Activated T-cell treated with anti-CD3 and anti-CD28 coated beads for 24 hours (primary cell): ENCODE results near the gene CDNF.

Experiments used
- DNase-seq: peaks from one replicate; pipeline ENCODE4 v3.0.0-alpha.2; 2020; ENCODE audit warnings: low read depth

Gene CDNF

DNA sequence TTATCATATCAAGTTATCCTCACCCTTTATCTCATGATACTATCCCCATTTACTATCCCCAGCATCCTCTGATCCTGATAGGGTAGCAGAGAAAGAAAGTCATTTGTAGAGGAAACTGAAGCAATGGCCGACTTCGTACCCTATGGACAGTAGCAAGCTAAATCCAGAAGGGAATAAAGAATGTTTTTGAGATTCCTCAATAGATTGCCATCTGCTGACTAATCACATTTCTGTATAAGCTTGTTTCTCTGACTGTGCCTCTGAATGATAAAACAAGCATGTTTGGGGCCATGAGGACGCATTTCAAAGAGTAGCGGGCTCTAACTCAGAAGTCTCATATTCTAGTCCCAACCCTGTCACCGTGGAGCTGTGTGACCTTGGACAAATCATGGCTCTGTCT, 49.9 kb downstream of the CDNF start:
- DNase-seq: no peak

DNA sequence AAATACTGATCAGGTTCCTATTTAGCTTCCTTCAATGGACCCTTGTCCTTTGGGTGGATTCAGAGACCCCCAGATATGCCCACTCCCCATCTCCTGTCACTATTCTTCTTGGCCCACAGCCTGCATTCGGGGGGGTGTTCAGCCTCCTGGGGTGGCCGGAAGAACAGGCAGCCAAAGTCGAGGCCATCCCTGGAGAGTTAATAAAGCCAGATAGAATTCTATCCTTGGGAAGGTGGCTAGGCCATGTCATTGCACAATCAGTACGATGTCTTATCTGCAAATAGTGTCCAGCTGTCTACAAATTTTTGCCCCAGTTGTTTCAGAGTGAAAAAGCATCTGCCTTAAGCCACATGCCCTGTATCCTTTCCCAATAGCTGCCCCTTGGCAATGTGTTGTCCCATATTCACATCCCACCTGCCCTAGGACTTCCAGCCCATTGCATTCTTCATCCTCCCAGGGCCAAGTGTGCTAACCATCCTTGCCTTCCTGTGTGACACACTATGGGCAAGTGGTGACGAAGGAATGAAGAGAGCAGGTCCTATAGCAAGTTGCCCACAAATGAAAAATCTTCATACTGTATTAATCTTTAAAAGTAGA, 53.3 kb downstream of the CDNF start:
- no peak for DNase-seq

GRCh38 chr10:14782691-14783363, 55.0 kb downstream of the CDNF start:
- DNase-seq: no peak

DNA sequence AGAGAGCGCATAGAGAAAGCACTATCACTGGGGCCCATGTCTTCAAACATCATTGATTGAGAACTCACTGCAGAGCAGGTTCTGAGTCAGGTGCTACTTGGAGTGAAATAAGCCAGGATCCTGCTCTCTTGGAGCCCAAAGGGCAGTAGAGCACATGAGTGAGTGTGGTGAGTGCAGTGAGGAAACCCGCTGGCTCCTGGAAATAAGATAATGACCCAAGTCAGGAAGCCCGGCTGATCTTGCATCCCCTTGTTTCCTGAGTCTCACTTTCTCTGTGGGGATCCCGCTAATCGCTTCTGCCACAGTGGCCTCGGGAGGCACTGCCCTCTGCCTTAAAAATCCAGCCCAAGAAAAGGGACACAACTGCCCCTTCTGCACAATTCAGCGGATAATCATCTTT, 56.1 kb downstream of the CDNF start:
- no peak for DNase-seq

- no peak for DNase-seq
Measured at GRCh38 chr10:14779001-14779651, 58.7 kb downstream of the CDNF start.

DNA sequence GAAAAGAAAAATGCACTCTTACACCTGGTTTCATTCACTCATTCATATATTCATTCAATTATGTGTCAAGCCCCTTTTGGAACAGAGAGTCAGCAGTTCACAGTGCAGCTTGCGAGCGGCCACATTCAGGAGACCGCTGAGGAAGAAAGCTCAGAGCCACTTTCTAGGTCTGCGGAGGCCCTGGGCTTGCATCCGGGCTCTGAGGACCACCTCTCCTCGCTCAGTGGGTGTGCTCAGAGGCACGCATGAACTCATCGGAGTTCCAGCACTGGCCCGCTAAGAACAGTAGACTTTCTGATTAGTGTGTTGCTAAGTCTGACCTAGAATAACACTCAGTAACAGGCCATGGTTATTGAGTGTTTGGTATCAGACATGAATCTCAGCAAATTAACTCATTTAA, 61.3 kb downstream of the CDNF start:
- no peak for DNase-seq

GRCh38 chr10:14775656-14776055, 62.2 kb downstream of the CDNF start:
- DNase-seq: no peak

DNA sequence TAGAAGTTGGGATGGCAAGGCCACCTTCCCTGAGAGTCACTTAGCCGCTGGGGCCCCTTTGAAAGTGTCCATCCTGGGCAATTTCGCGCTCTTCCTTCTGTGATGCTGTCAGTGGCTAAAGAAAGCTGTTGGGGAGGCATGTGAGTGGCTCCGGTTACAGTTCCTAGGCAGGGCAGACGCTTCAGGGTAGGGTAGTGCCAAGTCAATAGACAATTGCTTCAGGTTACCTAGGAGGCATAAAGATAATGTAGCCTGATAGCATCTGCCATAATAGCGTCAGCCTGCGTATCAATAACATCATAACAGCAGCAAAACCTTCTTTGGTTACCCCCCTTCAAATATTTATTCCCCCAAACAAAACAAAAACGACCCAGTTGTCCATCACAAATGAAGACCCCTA, 63.0 kb downstream of the CDNF start, which contains the start of gene FAM107B:
FAM107B (minus strand) TSS at position 101 of the 400 bp plus-strand sequence. CDS start 234 bp downstream, outside the sequence.
- no peak for DNase-seq

DNA sequence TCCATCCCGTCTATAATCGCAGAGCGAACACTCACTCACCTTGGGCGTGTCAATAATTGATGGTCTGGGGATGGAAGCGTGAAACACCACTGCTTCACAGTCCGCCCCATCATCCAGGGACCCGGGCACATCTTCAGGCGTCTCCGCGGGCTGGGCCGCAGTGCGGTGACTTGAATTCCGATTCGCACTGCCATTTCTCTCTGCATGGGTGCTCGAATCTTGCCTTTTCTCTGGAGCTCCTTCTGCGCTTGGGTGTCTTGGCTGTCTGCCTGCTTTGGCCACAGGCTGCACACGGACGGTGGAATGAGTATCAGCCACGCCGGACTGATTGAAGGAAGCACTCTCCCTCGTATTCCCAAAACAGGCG, 63.6 kb downstream of the CDNF start:
- no peak for DNase-seq

DNA sequence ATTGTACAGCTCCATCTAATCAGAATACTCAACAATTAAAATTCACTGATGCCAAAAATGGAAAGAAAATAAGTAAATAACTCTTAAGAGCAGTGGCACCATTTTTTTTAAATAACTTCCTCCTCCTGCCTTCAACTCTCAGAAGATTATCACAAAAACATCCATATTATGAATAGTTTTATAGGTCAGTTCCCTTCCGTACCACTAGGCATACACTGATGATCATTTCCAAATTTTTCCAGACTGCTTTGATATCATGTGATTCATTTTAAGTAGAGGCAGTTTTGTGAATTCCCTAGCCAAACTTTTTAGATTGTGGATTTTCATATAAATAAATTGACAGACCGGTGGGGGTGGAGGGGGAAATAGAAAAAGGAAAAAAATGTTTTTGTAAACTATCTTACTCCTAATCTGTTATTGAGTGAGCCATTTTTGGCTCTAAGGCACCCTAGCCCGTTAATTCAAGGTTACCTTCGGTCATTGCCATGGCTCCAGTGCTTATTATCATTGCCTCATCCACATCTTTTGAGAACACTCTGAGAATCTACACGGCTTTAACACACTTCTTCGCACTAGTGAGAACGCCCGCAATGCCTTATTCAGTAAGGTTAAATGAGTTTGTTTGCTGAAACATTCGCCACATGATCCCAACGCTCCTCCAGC, 64.2 kb downstream of the CDNF start:
- no peak for DNase-seq

- DNase-seq: no peak
Measured at GRCh38 chr10:14772399-14772798, 65.4 kb downstream of the CDNF start.

DNA sequence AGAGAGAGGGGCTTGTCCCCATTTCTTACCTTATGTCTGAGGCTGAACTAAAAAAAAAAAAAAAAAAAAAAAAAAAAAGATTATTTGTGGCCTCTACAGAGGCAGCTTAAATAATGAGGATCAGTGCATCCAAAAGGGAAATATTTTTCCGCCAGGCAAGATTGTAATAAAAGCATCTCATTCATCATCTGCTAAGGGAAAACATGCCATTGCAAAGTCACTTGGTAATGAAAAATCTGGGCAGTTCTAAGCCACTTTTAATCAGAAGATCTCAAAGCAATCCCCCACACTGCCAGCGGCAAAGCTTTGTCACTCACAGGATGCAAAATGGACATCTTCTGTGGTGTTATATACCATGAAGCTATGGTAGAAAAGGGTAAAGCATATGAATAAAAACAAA, 66.9 kb downstream of the CDNF start:
- no peak for DNase-seq
